DND-41 (cell line): ENCODE data around the gene PRND.
A peak's percentile ranks its signal among the peaks of the same experiment; 100 is the strongest.

Experiments used
- CTCF ChIP-seq: IDR thresholded peaks from 2 replicates; pipeline ENCODE4 v1.5.1; 2012; ENCODE audit warnings: borderline replicate concordance, low read length, moderate library complexity, mild to moderate bottlenecking; ENCODE audit not compliant: poor library complexity, severe bottlenecking; ENCODE audit errors: extremely low read depth
- EZH2 ChIP-seq: IDR thresholded peaks from 3 replicates; pipeline ENCODE4 v1.6.1; 2012; ENCODE audit warnings: borderline replicate concordance, low read depth, mild to moderate bottlenecking, moderate library complexity, low read length, inconsistent platforms; ENCODE audit not compliant: severe bottlenecking

- peak; percentile 94 for TF ChIP-seq CTCF
- no peak for TF ChIP-seq EZH2
These were observed 19.2 kb downstream of the PRND start for GRCh38 chr20:4740774-4741431.
